ENCODE data around the gene ATG16L1.

The ATG16L1 gene

GRCh38 chr2:233258211-233258610 is 6.7 kb downstream of the ATG16L1 start:
- Histone ChIP-seq H2BK15ac (ENCODE audit: low read depth, poor library complexity, severe bottlenecking) (no peak overlapping the region), H3K14ac (ENCODE audit: low read length in 2 of 2) (no peak overlapping the region), H4K91ac (ENCODE audit: low read length) (no peak overlapping the region), H3K4me1 (ENCODE audit: control insufficient read depth, insufficient read depth, low read depth, low read length) (no peaks in the 10 kb centered on the region), H3K4me2 (ENCODE audit: low read length, poor library complexity, severe bottlenecking) (no peak overlapping the region), H3K18ac (ENCODE audit: low read depth in 1 of 2, low read length in 2 of 2) (no peak overlapping the region), H3K23ac (ENCODE audit: low read length in 2 of 2) (no peak overlapping the region), H2BK12ac (ENCODE audit: low read length in 2 of 2) (no peak overlapping the region), H2AK5ac (ENCODE audit: low read length, severe bottlenecking) (no peak overlapping the region), H2BK120ac (ENCODE audit: low read depth, low read length) (no peak overlapping the region), H3K36me3 (ENCODE audit: control insufficient read depth in 1 of 2, insufficient read depth in 2 of 2, low read depth in 1 of 2, low read length in 2 of 2) (peaks cover 35 to 74% of the 10 kb centered on the region in 2 experiments), H3K4me3 (ENCODE audit: insufficient read depth in 1 of 2, low read depth in 1 of 2, low read length in 2 of 2) (no peak overlapping the region), H3K9me3 (ENCODE audit: control insufficient read depth, low read length) (no peaks in the 10 kb centered on the region), H3K27me3 (ENCODE audit: control insufficient read depth in 1 of 2, insufficient read depth in 1 of 2, low read length in 2 of 2) (no peaks in the 10 kb centered on the region), H4K8ac (ENCODE audit: low read length) (no peak overlapping the region), H2BK5ac (ENCODE audit: low read depth, low read length, poor library complexity, severe bottlenecking) (no peak overlapping the region), H3K4ac (ENCODE audit: low read depth in 1 of 2, low read length in 2 of 2) (no peak overlapping the region), H3K79me1 (replicated peaks; ENCODE audit: low read length, poor library complexity, severe bottlenecking) (peaks cover 40% of the 10 kb centered on the region), H3K9ac (ENCODE audit: low read length) (no peak overlapping the region), H3K27ac (ENCODE audit: low read length, poor library complexity, severe bottlenecking) (no peak overlapping the region), H2AFZ (ENCODE audit: low read depth, low read length) (no peak overlapping the region)
- 97% methylated on average over 1 of the region's 2 CpGs for WGBS
- no peak for DNase-seq

DNA sequence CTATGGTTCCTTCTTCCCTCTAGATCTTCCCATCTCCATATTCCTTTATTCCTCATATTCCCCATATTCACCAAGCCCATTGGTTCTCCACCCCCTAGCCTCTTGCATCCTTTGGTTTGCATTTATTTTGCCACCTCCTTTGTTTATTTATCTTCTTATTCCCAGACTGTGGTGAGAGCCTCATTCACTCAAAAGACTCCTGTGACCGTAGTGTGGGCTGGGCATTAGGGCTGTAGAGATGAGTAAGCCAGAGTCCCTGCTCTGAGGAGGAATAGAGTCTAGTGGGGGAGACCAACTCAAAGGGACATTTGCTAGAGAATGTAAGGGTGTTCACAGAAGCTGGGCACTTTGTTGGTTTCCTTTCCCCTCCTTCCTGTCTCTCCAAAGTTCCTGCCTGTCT is 8.3 kb downstream of the ATG16L1 start:
- Histone ChIP-seq H2BK15ac (ENCODE audit: low read depth, poor library complexity, severe bottlenecking) (no peak overlapping the region), H2AFZ (ENCODE audit: low read depth, low read length) (no peak overlapping the region), H2BK5ac (ENCODE audit: low read depth, low read length, poor library complexity, severe bottlenecking) (no peak overlapping the region), H3K23ac (ENCODE audit: low read length in 2 of 2) (no peak overlapping the region), H3K18ac (ENCODE audit: low read depth in 1 of 2, low read length in 2 of 2) (no peak overlapping the region), H2BK120ac (ENCODE audit: low read depth, low read length) (no peak overlapping the region), H2AK5ac (ENCODE audit: low read length, severe bottlenecking) (no peak overlapping the region), H3K9ac (ENCODE audit: low read length) (no peak overlapping the region), H3K36me3 (ENCODE audit: control insufficient read depth in 1 of 2, insufficient read depth in 2 of 2, low read depth in 1 of 2, low read length in 2 of 2) (peaks cover 50 to 79% of the 10 kb centered on the region in 2 experiments), H3K4me3 (ENCODE audit: insufficient read depth in 1 of 2, low read depth in 1 of 2, low read length in 2 of 2) (no peak overlapping the region), H3K4me2 (ENCODE audit: low read length, poor library complexity, severe bottlenecking) (no peak overlapping the region), H3K27ac (ENCODE audit: low read length, poor library complexity, severe bottlenecking) (no peak overlapping the region), H3K4me1 (ENCODE audit: control insufficient read depth, insufficient read depth, low read depth, low read length) (no peaks in the 10 kb centered on the region), H4K91ac (ENCODE audit: low read length) (no peak overlapping the region), H3K79me1 (replicated peaks; ENCODE audit: low read length, poor library complexity, severe bottlenecking) (peaks cover 42% of the 10 kb centered on the region), H3K4ac (ENCODE audit: low read depth in 1 of 2, low read length in 2 of 2) (no peak overlapping the region), H3K27me3 (ENCODE audit: control insufficient read depth in 1 of 2, insufficient read depth in 1 of 2, low read length in 2 of 2) (no peaks in the 10 kb centered on the region), H4K8ac (ENCODE audit: low read length) (no peak overlapping the region), H3K9me3 (ENCODE audit: control insufficient read depth, low read length) (no peaks in the 10 kb centered on the region), H2BK12ac (ENCODE audit: low read length in 2 of 2) (no peak overlapping the region), H3K14ac (ENCODE audit: low read length in 2 of 2) (no peak overlapping the region)
- DNase-seq = peak; percentile 49
- 83% methylated on average over 1 of the region's 1 CpG for WGBS

- Histone ChIP-seq H2BK120ac (ENCODE audit: low read depth, low read length) (no peak overlapping the region), H2AFZ (ENCODE audit: low read depth, low read length) (no peak overlapping the region), H3K4me1 (ENCODE audit: control insufficient read depth, insufficient read depth, low read depth, low read length) (no peaks in the 10 kb centered on the region), H3K4ac (ENCODE audit: low read depth in 1 of 2, low read length in 2 of 2) (no peak overlapping the region), H3K9ac (ENCODE audit: low read length) (no peak overlapping the region), H2BK15ac (ENCODE audit: low read depth, poor library complexity, severe bottlenecking) (no peak overlapping the region), H3K4me3 (ENCODE audit: insufficient read depth in 1 of 2, low read depth in 1 of 2, low read length in 2 of 2) (no peak overlapping the region), H3K27me3 (ENCODE audit: control insufficient read depth in 1 of 2, insufficient read depth in 1 of 2, low read length in 2 of 2) (no peaks in the 10 kb centered on the region), H4K91ac (ENCODE audit: low read length) (no peak overlapping the region), H3K36me3 (ENCODE audit: control insufficient read depth in 1 of 2, insufficient read depth in 2 of 2, low read depth in 1 of 2, low read length in 2 of 2) (peaks cover 52 to 87% of the 10 kb centered on the region in 2 experiments), H4K8ac (ENCODE audit: low read length) (no peak overlapping the region), H3K23ac (ENCODE audit: low read length in 2 of 2) (no peak overlapping the region), H3K9me3 (ENCODE audit: control insufficient read depth, low read length) (no peaks in the 10 kb centered on the region), H3K18ac (ENCODE audit: low read depth in 1 of 2, low read length in 2 of 2) (no peak overlapping the region), H2BK12ac (ENCODE audit: low read length in 2 of 2) (no peak overlapping the region), H3K4me2 (ENCODE audit: low read length, poor library complexity, severe bottlenecking) (no peak overlapping the region), H3K27ac (ENCODE audit: low read length, poor library complexity, severe bottlenecking) (no peak overlapping the region), H3K79me1 (replicated peaks; ENCODE audit: low read length, poor library complexity, severe bottlenecking) (peaks cover 44% of the 10 kb centered on the region), H3K14ac (ENCODE audit: low read length in 2 of 2) (no peak overlapping the region), H2BK5ac (ENCODE audit: low read depth, low read length, poor library complexity, severe bottlenecking) (no peak overlapping the region), H2AK5ac (ENCODE audit: low read length, severe bottlenecking) (no peak overlapping the region)
- no peak for DNase-seq
- WGBS = 98% methylated on average over 5 of the region's 5 CpGs
These were observed 9.2 kb downstream of the ATG16L1 start for GRCh38 chr2:233260661-233261060.

- Histone ChIP-seq H2BK5ac (ENCODE audit: low read depth, low read length, poor library complexity, severe bottlenecking) (no peak overlapping the region), H2BK15ac (ENCODE audit: low read depth, poor library complexity, severe bottlenecking) (no peak overlapping the region)
These were observed 10.5 kb downstream of the ATG16L1 start for GRCh38 chr2:233261819-233262555.

More at GRCh38 chr2:233261819-233262555, 10.5 kb downstream of the ATG16L1 start:
- no peak for DNase-seq
- Histone ChIP-seq H2BK120ac (ENCODE audit: low read depth, low read length) (no peak overlapping the region), H3K9me3 (ENCODE audit: control insufficient read depth, low read length) (no peaks in the 10 kb centered on the region), H3K4me1 (ENCODE audit: control insufficient read depth, insufficient read depth, low read depth, low read length) (no peaks in the 10 kb centered on the region), H2AFZ (ENCODE audit: low read depth, low read length) (no peak overlapping the region), H3K4me3 (ENCODE audit: insufficient read depth in 1 of 2, low read depth in 1 of 2, low read length in 2 of 2) (no peak overlapping the region), H3K79me1 (replicated peaks; ENCODE audit: low read length, poor library complexity, severe bottlenecking) (peaks cover 42% of the 10 kb centered on the region), H3K23ac (ENCODE audit: low read length in 2 of 2) (no peak overlapping the region), H2AK5ac (ENCODE audit: low read length, severe bottlenecking) (no peak overlapping the region), H3K27ac (ENCODE audit: low read length, poor library complexity, severe bottlenecking) (no peak overlapping the region), H4K8ac (ENCODE audit: low read length) (no peak overlapping the region), H3K14ac (ENCODE audit: low read length in 2 of 2) (no peak overlapping the region), H2BK12ac (ENCODE audit: low read length in 2 of 2) (no peak overlapping the region), H3K18ac (ENCODE audit: low read depth in 1 of 2, low read length in 2 of 2) (no peak overlapping the region), H3K4ac (ENCODE audit: low read depth in 1 of 2, low read length in 2 of 2) (no peak overlapping the region), H3K36me3 (ENCODE audit: control insufficient read depth in 1 of 2, insufficient read depth in 2 of 2, low read depth in 1 of 2, low read length in 2 of 2) (peaks cover 52 to 95% of the 10 kb centered on the region in 2 experiments), H3K9ac (ENCODE audit: low read length) (no peak overlapping the region), H3K27me3 (ENCODE audit: control insufficient read depth in 1 of 2, insufficient read depth in 1 of 2, low read length in 2 of 2) (no peaks in the 10 kb centered on the region), H3K4me2 (ENCODE audit: low read length, poor library complexity, severe bottlenecking) (no peak overlapping the region), H4K91ac (ENCODE audit: low read length) (no peak overlapping the region)
- 95% methylated on average over 9 of the region's 9 CpGs for WGBS
